Common myeloid progenitor, CD34-positive (primary cell): ENCODE data around the gene STT3B.
A peak's percentile ranks its signal among the peaks of the same experiment; 100 is the strongest.

ENCODE experiments used
- CTCF ChIA-PET: fragments of 350-600 bp; sonication (Branson Sonifier 250); formaldehyde crosslinking; loops from one replicate; lab custom pipeline; 2021; ENCODE audit warnings: antibody characterized with exemption; lab: Charles Lee
- POLR2A ChIA-PET: fragments of 350-600 bp; sonication (Branson Sonifier 250); formaldehyde crosslinking; loops from one replicate; lab custom pipeline; 2021; ENCODE audit warnings: antibody characterized with exemption; lab: Charles Lee
- DNase-seq, 3 donors: peaks; one replicate each; pipeline versions ENCODE4 v3.0.0 to v3.0.0-alpha.2; 2013
- H3K27ac ChIP-seq, 2 experiments: 1 replicate in 1 of 2; 2 replicates in 1 of 2; pipeline ENCODE4 v1.7.0; 2013; ENCODE audit warnings: inconsistent platforms in 2 of 2, low read length in 2 of 2, mild to moderate bottlenecking in 2 of 2, low read depth in 1 of 2, moderate library complexity in 1 of 2; ENCODE audit not compliant: severe bottlenecking in 2 of 2, insufficient read depth in 1 of 2, poor library complexity in 1 of 2
- H3K27me3 ChIP-seq, 5 experiments: replicated peaks in 2 of 5; 1 replicate in 3 of 5; 2 replicates in 2 of 5; pipeline versions ENCODE4 v1.6.1 to v1.7.0; 2013; ENCODE audit warnings: low read length in 4 of 5, mild to moderate bottlenecking in 2 of 5, moderate library complexity in 2 of 5, inconsistent platforms in 1 of 5; ENCODE audit not compliant: insufficient read depth in 5 of 5, control insufficient read depth in 4 of 5
- H3K36me3 ChIP-seq, 4 experiments: 1 replicate in 2 of 4; 2 replicates in 2 of 4; pipeline versions ENCODE4 v1.6.1 to v1.7.0; 2013; ENCODE audit warnings: low read length in 3 of 4, control low read depth in 1 of 4, mild to moderate bottlenecking in 1 of 4; ENCODE audit not compliant: control insufficient read depth in 4 of 4, insufficient read depth in 4 of 4
- H3K4me1 ChIP-seq, 4 experiments: 1 replicate in 3 of 4; 2 replicates in 1 of 4; pipeline versions ENCODE4 v1.6.1 to v1.7.1; 2013; ENCODE audit warnings: low read length in 3 of 4, mild to moderate bottlenecking in 3 of 4, control low read depth in 1 of 4, inconsistent platforms in 1 of 4, moderate library complexity in 1 of 4; ENCODE audit not compliant: control insufficient read depth in 4 of 4, insufficient read depth in 4 of 4; ENCODE audit errors: control extremely low read depth in 1 of 4
- H3K4me3 ChIP-seq, 7 experiments: 1 replicate in 4 of 7; 2 replicates in 3 of 7; pipeline versions ENCODE4 v1.5.1 to v1.7.0; 2013; ENCODE audit warnings: mild to moderate bottlenecking in 7 of 7, low read length in 6 of 7, moderate library complexity in 6 of 7, inconsistent platforms in 2 of 7, low read depth in 2 of 7, control low read depth in 1 of 7; ENCODE audit not compliant: insufficient read depth in 4 of 7, control insufficient read depth in 1 of 7; ENCODE audit errors: extremely low read depth in 1 of 7
- H3K9me3 ChIP-seq, 5 experiments: 1 replicate in 4 of 5; 2 replicates in 1 of 5; pipeline versions ENCODE4 v1.6.1 to v1.7.1; 2013; ENCODE audit warnings: low read length in 4 of 5, mild to moderate bottlenecking in 2 of 5, inconsistent platforms in 1 of 5, low read depth in 1 of 5, moderate library complexity in 1 of 5; ENCODE audit not compliant: control insufficient read depth in 4 of 5, insufficient read depth in 2 of 5; ENCODE audit errors: control extremely low read depth in 1 of 5
- WGBS: methylation state at CpG from one replicate; pipeline ENCODE4 v1.1.5; 2013; ENCODE audit not compliant: insufficient coverage; 5-methylcytosine and 5-hydroxymethylcytosine counted together

Gene STT3B

DNA sequence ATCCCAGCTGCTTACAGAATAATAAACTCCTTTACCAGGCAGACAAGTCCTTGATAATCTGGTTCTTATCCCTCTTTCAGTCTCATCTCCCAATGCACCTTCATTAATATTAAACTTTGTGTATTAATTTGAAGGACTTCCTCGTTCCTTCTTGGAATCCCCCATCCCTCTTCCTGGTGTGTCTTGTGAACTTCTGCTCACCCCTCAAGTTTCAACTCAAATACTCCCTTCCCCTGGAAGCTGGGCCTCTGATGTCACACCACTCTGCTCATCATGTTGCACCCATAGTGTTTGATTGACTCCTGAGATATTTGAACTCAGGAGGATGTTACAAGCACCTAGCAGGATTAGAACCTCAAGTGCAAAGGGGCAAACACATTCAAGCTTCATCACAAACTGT is 3.3 kb upstream of the STT3B start:
- ChIA-PET CTCF (interaction anchor here (6.5 kb wide), 1 partner anchor 66 kb away, joined by 48 read pairs; no protein-coding TSS in a partner anchor), POLR2A (interaction anchor here (0.7 kb wide), 1 partner anchor 559 kb away, joined by 3 read pairs; no protein-coding TSS in a partner anchor)
- Histone ChIP-seq H3K4me1 (peaks cover 17 to 33% (median 31%) of the 10 kb centered on the region in 4 experiments), H3K4me3 (no peak overlapping the region), H3K36me3 (peaks cover 0 to 2% (median 0%) of the 10 kb centered on the region in 4 experiments), H3K9me3 (no peaks in the 10 kb centered on the region), H3K27me3 (no peaks in the 10 kb centered on the region), H3K27ac (no peak overlapping the region)
- no peak for DNase-seq
- no CpG with 5 or more reads among the region's 1 CpG for WGBS

DNA sequence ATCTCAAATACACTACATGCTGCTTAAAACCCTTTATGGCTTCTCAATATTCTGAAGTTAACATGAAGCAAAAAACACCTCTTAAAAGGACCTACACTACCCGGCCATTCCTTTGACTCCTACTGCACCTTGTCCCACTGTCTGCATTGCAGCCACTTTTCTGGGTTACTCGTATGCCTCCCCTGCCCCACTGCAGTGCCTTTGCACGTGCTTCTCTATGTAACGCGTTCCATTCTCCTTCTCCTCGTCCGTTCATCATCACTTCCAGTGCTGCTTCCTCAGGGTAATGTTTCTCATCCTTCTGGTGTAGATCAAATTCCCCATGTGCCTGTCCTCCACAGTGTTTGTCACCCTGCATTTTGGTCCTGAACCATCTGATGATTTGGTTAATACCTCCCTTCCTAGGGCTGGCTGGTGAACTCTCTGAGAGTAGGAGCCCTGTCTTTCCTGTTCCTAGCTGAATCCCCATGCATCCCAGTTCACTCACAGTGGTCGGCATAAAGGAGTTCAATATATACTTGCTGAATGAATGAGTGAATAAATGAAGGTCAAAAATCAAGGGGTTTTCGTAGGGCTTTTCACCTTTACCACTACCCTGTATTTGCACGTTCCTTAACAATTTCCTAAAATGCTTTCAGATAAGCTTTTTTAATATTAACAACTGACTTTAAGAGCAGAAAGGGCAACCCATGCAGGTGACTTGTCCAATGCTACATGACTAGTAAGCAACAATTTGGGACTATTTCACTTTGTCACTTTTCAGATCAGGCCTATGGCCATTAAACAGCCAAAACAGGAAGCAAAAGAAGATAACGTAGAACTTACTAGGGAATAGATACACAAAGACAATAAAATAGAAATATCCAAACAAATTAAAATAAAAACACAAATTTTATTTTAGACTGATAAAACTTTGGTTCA is 2.4 kb upstream of the STT3B start:
- H3K36me3 ChIP-seq = peaks cover 0 to 2% (median 0%) of the 10 kb centered on the region in 4 experiments
- H3K27me3 ChIP-seq = no peaks in the 10 kb centered on the region
- H3K27ac ChIP-seq = peak overlapping the region; percentile 90 to 97
- peak in 2 of 3 donors; percentile 52 to 65 for DNase-seq
- ChIA-PET CTCF (interaction anchor here (1.1 to 6.5 kb wide), 4 partner anchors 17 to 167 kb away, joined by 3 to 48 read pairs (median 4); no protein-coding TSS in a partner anchor), POLR2A (interaction anchor here (0.7 to 3.1 kb wide), 2 partner anchors 8 to 560 kb away, joined by 3 to 21 read pairs; no protein-coding TSS in a partner anchor)
- no peaks in the 10 kb centered on the region for H3K9me3 ChIP-seq
- WGBS = 92% methylated on average over 8 of the region's 11 CpGs
- H3K4me3 ChIP-seq = peak overlapping the region in 6 of 7 experiments; percentile 74 to 97 (median 87)
- H3K4me1 ChIP-seq = peaks cover 22 to 40% (median 33%) of the 10 kb centered on the region in 4 experiments

DNA sequence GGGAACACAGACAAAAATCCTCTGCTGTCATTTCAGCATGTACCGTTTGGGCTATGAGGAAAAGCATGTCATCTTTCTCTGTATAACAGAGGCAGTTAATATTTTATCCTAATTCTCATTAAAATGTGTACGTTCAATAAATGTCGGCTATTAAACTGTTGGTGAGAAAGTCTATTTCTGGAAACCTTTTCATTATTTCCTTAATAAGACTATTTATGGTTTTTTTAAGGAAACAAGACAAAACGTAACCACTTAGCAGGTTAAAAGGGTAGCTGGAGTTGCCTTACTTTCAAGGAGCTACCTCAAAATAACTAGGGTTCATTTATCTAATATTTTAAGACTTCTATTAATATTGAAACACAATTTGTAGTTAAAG is 1.8 kb upstream of the STT3B start:
- H3K27ac ChIP-seq = peak overlapping the region; percentile 90 to 97
- no CpG with 5 or more reads among the region's 4 CpGs for WGBS
- peaks cover 0 to 2% (median 0%) of the 10 kb centered on the region in 4 experiments for H3K36me3 ChIP-seq
- no peaks in the 10 kb centered on the region for H3K27me3 ChIP-seq
- H3K9me3 ChIP-seq = no peaks in the 10 kb centered on the region
- POLR2A ChIA-PET = interaction anchor here (0.6 to 3.1 kb wide), 5 partner anchors 8 to 133 kb away, joined by 3 to 21 read pairs (median 4); no protein-coding TSS in a partner anchor
- CTCF ChIA-PET = interaction anchor here (1.1 to 6.5 kb wide), 7 partner anchors 9 to 315 kb away, joined by 3 to 48 read pairs (median 4); no protein-coding TSS in a partner anchor
- peak overlapping the region in 6 of 7 experiments; percentile 74 to 97 (median 87) for H3K4me3 ChIP-seq
- H3K4me1 ChIP-seq = peaks cover 22 to 46% (median 37%) of the 10 kb centered on the region in 4 experiments
- DNase-seq = no peak

DNA sequence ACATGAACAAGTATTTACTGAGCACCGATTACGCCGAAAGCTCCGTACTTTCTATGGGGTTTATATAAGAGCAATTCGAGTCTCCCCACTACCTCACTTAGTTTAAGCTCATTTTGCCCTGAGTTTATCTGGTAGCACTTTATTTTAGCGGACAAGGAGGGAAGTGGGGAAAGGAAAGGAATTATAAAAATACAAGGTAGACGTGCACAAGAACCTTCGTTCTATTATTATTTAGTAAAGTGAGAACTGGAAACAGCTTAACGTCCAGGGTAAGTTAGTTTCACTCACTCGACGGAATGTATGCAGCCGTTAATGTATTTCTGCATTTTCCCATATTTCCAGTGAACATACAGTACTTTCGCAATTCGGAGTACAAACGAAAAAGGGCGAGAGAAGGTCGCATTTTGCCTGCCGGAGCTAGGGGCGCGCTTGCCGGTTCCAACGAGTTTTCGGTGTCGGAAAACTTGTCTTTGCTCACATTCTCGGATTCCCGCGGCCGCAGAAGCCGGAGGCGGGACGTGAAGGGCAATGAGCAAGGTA is 1.2 kb upstream of the STT3B start:
- WGBS = 0% methylated on average over 26 of the region's 31 CpGs
- Histone ChIP-seq H3K36me3 (peaks cover 0 to 2% (median 0%) of the 10 kb centered on the region in 4 experiments), H3K4me1 (peaks cover 28 to 52% (median 43%) of the 10 kb centered on the region in 4 experiments), H3K4me3 (peak overlapping the region; percentile 74 to 99 (median 88)), H3K9me3 (no peaks in the 10 kb centered on the region), H3K27me3 (no peaks in the 10 kb centered on the region), H3K27ac (peak overlapping the region; percentile 90 to 97)
- no peak for DNase-seq
- CTCF ChIA-PET = interaction anchor here (1.1 to 6.5 kb wide), 12 partner anchors 9 to 315 kb away, joined by 3 to 48 read pairs (median 4); no protein-coding TSS in a partner anchor
- POLR2A ChIA-PET = interaction anchor here (0.6 to 3.1 kb wide), 7 partner anchors 9 to 304 kb away, joined by 3 to 21 read pairs (median 5); no protein-coding TSS in a partner anchor

DNA sequence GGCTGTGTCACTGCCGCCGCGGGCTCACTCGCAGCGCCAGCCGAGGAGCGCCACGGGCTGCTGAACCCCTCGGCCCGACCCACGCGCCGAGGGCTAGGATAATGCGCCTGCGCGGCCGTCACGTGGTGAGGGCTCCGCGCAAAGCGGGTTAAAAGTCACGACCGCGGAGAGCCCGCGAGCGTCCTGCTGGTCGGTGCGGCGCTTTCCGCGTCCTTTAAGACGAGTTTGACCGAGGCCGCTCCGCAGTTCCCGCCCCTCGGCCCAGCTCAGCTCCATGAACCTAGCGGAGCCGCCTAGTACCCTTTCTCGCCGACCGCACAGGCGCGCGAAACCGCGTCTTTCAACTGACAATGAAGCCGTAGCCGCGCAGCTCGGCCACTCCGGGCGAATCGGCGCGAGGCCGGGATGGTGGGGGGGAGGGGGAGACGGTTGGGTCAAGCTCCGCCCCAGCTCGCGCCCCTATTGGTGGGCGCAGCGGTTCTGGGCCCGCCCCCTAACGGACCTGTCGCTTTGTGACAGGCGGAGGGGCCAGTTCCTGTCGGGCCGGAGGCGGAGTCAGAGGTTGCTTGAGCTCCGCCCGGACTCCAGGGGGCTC is 636 bp upstream of the STT3B start:
- Histone ChIP-seq H3K4me1 (peaks cover 33 to 58% (median 48%) of the 10 kb centered on the region in 4 experiments), H3K4me3 (peak overlapping the region; percentile 82 to 99 (median 91)), H3K27me3 (no peaks in the 10 kb centered on the region), H3K27ac (peak overlapping the region; percentile 90 to 97), H3K36me3 (peaks cover 0 to 2% (median 0%) of the 10 kb centered on the region in 4 experiments), H3K9me3 (no peaks in the 10 kb centered on the region)
- under 1% methylated on average over 57 of the region's 73 CpGs for WGBS
- peak; percentile 98 to 99 (median 99) for DNase-seq
- CTCF ChIA-PET = interaction anchor here (0.9 to 6.5 kb wide), 15 partner anchors 10 to 316 kb away, joined by 3 to 48 read pairs (median 4); no protein-coding TSS in a partner anchor
- POLR2A ChIA-PET = interaction anchor here (0.5 to 3.1 kb wide), 11 partner anchors 10 to 545 kb away, joined by 3 to 21 read pairs (median 4); no protein-coding TSS in a partner anchor
